Thyroid gland (tissue), 4 donors: ENCODE results near the gene REPIN1. TPM values are rescaled to one million over a fixed set of nuclear protein-coding genes. Genes with fewer than 3 reads are reported as not detected.

Source experiments
- DNase-seq, 2 donors: peaks; one replicate each; pipeline ENCODE4 v3.0.0-alpha.2; 2019
- H3K27ac ChIP-seq, 3 donors: fragments of 200-600 bp; sonication (generic); 1 replicate in 2 of 3; 2 replicates in 1 of 3; pipeline ENCODE4 v1.5.1; 2016 to 2019; ENCODE audit warnings: mild to moderate bottlenecking in 1 of 3, moderate library complexity in 1 of 3
- H3K27me3 ChIP-seq: fragments of 200-600 bp; sonication (generic); one replicate; pipeline ENCODE4 v1.5.1; 2019
- H3K36me3 ChIP-seq, 2 donors: fragments of 200-600 bp; sonication (generic); one replicate each; pipeline ENCODE4 v1.5.1; 2016 to 2019
- H3K4me1 ChIP-seq, 2 donors: fragments of 200-600 bp; sonication (generic); one replicate each; pipeline ENCODE4 v1.5.1; 2017 to 2019
- H3K4me3 ChIP-seq, 3 donors: fragments of 200-600 bp; sonication (generic); replicated peaks in 1 of 3; 1 replicate in 2 of 3; 2 replicates in 1 of 3; pipeline ENCODE4 v1.5.1; 2016; ENCODE audit warnings: mild to moderate bottlenecking in 1 of 3
- H3K9me3 ChIP-seq: fragments of 200-600 bp; sonication (generic); one replicate; pipeline ENCODE4 v1.5.1; 2017
- POLR2A ChIP-seq, 2 donors: fragments of 450-650 bp; IDR thresholded peaks; one replicate each; pipeline ENCODE4 v1.6.1; 2017; ENCODE audit warnings: antibody characterized with exemption in 2 of 2, mild to moderate bottlenecking in 2 of 2, moderate library complexity in 1 of 2
- WGBS, 2 donors: methylation state at CpG; one replicate each; pipeline ENCODE4 v1.1.5; 2017; 5-methylcytosine and 5-hydroxymethylcytosine counted together
- intact Hi-C: fragments of 100-400 bp; cut with DNase I; formaldehyde crosslinking; loops from one replicate; pipeline ENCODE4 v1.15.1; 2023
- total RNA-seq, 4 donors: library from RNA; depleted of rRNA; stranded (reverse); fragments of >200 nt; gene quantifications; one replicate each; pipeline ENCODE4 v1.2.3, GENCODE V29; 2016
- TF ChIP-seq, protein P1 (sequence below), 6 experiments: fragments of 200-600 bp in 3 of 6; fragments of 450-650 bp in 3 of 6; sonication (generic) in 3 of 6; IDR thresholded peaks; one replicate each; pipeline ENCODE4 v1.5.1; 2016 to 2019; ENCODE audit warnings: antibody characterized with exemption in 6 of 6, mild to moderate bottlenecking in 2 of 6, inconsistent platforms in 1 of 6, moderate library complexity in 1 of 6

Gene REPIN1
- total RNA-seq, 4 donors from 2014 or later = 71.9 to 144 (median 123) TPM

GRCh38 chr7:150396851-150397260 is 28.2 kb downstream of the REPIN1 start:
- WGBS, 2 donors = 97 to 98% methylated on average over 9 to 35 of the region's 48 CpGs
- H3K27ac ChIP-seq = no peak overlapping the region
- peaks cover 0 to 12% of the 10 kb centered on the region in 2 donors for H3K4me1 ChIP-seq
- H3K4me3 ChIP-seq = no peak overlapping the region
- H3K27me3 ChIP-seq = no peaks in the 10 kb centered on the region
- intact Hi-C loops = no loop called here
- TF ChIP-seq, protein P1, sequence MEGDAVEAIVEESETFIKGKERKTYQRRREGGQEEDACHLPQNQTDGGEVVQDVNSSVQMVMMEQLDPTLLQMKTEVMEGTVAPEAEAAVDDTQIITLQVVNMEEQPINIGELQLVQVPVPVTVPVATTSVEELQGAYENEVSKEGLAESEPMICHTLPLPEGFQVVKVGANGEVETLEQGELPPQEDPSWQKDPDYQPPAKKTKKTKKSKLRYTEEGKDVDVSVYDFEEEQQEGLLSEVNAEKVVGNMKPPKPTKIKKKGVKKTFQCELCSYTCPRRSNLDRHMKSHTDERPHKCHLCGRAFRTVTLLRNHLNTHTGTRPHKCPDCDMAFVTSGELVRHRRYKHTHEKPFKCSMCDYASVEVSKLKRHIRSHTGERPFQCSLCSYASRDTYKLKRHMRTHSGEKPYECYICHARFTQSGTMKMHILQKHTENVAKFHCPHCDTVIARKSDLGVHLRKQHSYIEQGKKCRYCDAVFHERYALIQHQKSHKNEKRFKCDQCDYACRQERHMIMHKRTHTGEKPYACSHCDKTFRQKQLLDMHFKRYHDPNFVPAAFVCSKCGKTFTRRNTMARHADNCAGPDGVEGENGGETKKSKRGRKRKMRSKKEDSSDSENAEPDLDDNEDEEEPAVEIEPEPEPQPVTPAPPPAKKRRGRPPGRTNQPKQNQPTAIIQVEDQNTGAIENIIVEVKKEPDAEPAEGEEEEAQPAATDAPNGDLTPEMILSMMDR (IDR thresholded peaks at IDR 0.05) = no peak
- no peak for TF ChIP-seq POLR2A (IDR thresholded peaks at IDR 0.05)
- no peak for DNase-seq
- H3K9me3 ChIP-seq = no peaks in the 10 kb centered on the region
- peaks cover 5 to 6% of the 10 kb centered on the region in 2 donors for H3K36me3 ChIP-seq

- H3K27ac ChIP-seq = no peak overlapping the region
- 97 to 98% methylated on average over 49 to 68 of the region's 91 CpGs for WGBS, 2 donors
- H3K36me3 ChIP-seq = peaks cover 5 to 6% of the 10 kb centered on the region in 2 donors
- intact Hi-C loops = no loop called here
- TF ChIP-seq, protein P1 (IDR thresholded peaks at IDR 0.05) = no peak
- no peak for TF ChIP-seq POLR2A (IDR thresholded peaks at IDR 0.05)
- DNase-seq = no peak
- H3K4me1 ChIP-seq = peaks cover 0 to 12% of the 10 kb centered on the region in 2 donors
- no peaks in the 10 kb centered on the region for H3K27me3 ChIP-seq
- no peak overlapping the region for H3K4me3 ChIP-seq
- H3K9me3 ChIP-seq = no peaks in the 10 kb centered on the region
Observed at GRCh38 chr7:150397346-150398107, 28.9 kb downstream of the REPIN1 start.

GRCh38 chr7:150398108-150398964 is 29.7 kb downstream of the REPIN1 start:
- H3K9me3 ChIP-seq = no peaks in the 10 kb centered on the region
- no peak for DNase-seq
- H3K27ac ChIP-seq = no peak overlapping the region
- TF ChIP-seq, protein P1 (IDR thresholded peaks at IDR 0.05) = no peak
- no peak for TF ChIP-seq POLR2A (IDR thresholded peaks at IDR 0.05)
- H3K27me3 ChIP-seq = no peaks in the 10 kb centered on the region
- WGBS, 2 donors = 91 to 92% methylated on average over 25 of the region's 27 CpGs
- peaks cover 5 to 6% of the 10 kb centered on the region in 2 donors for H3K36me3 ChIP-seq
- H3K4me3 ChIP-seq = no peak overlapping the region
- intact Hi-C loops = no loop called here
- peaks cover 0 to 12% of the 10 kb centered on the region in 2 donors for H3K4me1 ChIP-seq

GRCh38 chr7:150398965-150399320 is 30.3 kb downstream of the REPIN1 start:
- no peak for DNase-seq
- TF ChIP-seq, protein P1 (IDR thresholded peaks at IDR 0.05) = no peak
- TF ChIP-seq POLR2A (IDR thresholded peaks at IDR 0.05) = no peak

More at GRCh38 chr7:150398965-150399320, 30.3 kb downstream of the REPIN1 start:
- Histone ChIP-seq H3K27ac (no peak overlapping the region), H3K36me3 (peaks cover 5 to 6% of the 10 kb centered on the region in 2 donors), H3K27me3 (no peaks in the 10 kb centered on the region), H3K9me3 (no peaks in the 10 kb centered on the region), H3K4me3 (no peak overlapping the region), H3K4me1 (peaks cover 0 to 16% of the 10 kb centered on the region in 2 donors)
- 92 to 94% methylated on average over 2 of the region's 2 CpGs for WGBS, 2 donors
- intact Hi-C loops = no loop called here
